ENCODE measurements around the gene MPZL1.

GRCh38 chr1:167737169-167737568 is 15.4 kb downstream of the MPZL1 start:
- TF ChIP-seq CTCF (IDR thresholded peaks at IDR 0.05): no peak
- no peak for TF ChIP-seq POLR2AphosphoS5 (IDR thresholded peaks at IDR 0.05)
